Activated gamma-delta T cell (primary cell): ENCODE measurements around the gene LRRFIP2.
"Not testable (repeated sequence)": the region's sequence is repeated elsewhere in the genome, so short reads cannot be mapped to it uniquely, and the experiment has no call there.

ENCODE experiments used
- DNase-seq: peaks from one replicate; lab custom pipeline; 2025; lab: John Stamatoyannopoulos, UW

LRRFIP2 gene

DNA sequence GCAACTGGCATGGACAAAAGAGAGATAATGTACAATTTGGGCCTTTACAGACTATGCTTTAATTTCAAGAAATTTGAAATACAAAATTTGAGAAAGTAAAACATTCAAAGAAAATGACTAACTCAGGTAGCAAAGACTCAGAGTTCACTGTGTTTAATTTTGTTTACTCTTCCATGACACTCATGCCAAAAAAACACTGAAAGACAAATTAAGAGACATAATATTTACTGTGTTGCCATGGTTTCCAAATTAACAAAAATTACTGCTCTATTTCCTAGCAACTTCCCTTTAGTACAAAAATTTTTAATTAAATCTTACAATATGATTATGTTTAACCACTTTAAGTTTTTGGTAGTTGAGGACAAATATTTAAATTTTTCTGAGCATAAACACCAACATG is 29.6 kb downstream of the LRRFIP2 start:
- DNase-seq: no peak

DNA sequence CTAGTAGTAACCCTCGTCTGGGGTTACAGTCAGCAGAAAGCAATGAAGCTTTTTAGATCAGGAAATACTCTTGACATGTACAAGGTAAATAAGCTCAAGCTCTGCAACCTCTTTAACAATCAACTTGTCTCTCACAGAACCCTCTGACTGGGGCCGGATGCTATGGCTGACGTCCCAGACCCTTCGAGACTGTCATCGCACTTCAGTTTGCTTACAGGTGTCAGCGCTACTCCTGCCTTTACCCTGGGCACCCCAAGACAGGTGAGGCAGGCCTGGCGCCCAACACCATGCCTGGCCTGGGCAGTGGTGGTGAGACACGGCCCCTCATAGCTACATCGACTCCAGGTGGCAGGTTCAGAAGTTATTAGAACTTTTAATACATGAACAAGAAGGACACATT is 30.6 kb downstream of the LRRFIP2 start:
- no peak for DNase-seq

DNA sequence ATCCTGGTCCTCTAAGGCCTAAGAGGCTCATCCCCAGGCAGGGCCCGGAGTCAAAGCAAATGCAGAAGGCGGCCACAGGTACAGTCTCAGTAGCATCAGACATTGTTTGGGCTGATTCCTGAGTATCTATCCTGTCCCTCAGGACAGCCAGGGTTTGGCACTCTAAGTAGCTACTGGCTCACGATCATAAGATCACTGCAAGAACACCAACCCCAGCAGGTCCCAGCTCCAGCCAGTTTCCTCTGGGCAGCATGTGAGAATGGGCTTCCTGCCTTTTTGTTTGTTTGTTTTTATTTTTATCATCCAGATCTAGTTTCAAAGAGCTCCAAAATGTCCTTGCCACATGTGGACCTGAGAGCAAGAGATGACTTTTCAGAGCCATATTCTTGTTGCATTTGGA is 32.7 kb downstream of the LRRFIP2 start:
- no peak for DNase-seq

GRCh38 chr3:37140899-37141541 is 33.4 kb downstream of the LRRFIP2 start:
- no peak for DNase-seq

GRCh38 chr3:37139567-37140052 is 34.8 kb downstream of the LRRFIP2 start:
- DNase-seq: no peak

DNA sequence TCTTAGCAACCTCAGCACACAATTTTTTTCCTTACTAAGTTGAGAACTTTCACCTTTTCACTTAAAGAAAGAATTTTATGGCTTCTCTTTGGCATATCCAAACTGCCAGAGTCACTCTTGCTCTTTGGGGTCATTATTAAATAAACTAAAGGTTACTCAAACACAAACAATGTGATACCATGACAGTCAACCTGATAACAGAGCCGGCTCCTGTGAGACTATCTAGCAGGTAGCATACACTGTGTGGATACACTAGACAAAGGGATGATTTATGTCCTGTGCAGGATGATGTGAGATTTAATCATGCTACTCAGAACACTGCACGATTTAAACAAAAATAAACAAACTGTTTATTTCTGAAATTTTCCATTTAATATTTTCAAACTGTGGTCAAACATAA is 35.6 kb downstream of the LRRFIP2 start:
- no peak for DNase-seq

DNA sequence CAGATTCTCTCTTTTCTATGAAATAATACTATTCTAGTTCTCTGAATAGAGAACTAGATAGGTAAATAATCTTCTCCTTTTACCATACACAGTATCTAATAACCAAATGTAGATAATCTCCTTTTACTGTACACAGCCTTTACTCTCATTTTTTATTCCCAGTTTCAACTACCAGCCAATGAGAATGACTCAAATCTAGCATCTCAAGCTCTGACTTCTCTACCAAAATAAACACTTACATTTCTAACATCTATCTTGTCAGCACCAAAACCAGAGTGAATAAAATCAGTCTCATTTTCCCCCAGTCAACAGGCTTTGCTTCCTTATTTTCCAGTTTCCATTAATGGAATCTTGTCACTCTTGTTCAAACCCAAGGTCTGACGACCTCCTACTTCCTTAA is 36.9 kb downstream of the LRRFIP2 start:
- DNase-seq: no peak

GRCh38 chr3:37136067-37136466 is 38.3 kb downstream of the LRRFIP2 start:
- DNase-seq: no peak

DNA sequence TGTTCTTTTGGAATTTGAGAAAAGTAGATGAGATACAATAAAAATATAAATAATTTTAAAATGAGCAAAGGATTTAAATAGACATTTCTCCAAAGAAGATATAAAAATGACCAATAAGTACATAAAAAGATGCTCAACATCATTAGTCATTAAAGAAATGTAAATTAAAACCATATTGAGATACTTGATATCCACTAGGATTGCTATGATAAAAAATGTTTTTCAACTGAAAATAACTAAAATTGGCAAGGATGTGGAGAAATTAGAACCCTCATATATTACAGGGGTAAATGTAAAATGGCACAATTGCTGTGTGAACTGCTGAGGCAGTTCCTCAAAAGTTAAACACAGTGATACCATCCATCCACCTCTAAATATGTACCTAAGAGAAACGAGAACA is 38.8 kb downstream of the LRRFIP2 start:
- no peak for DNase-seq

- no peak for DNase-seq
These were observed 42.0 kb downstream of the LRRFIP2 start for GRCh38 chr3:37132334-37132733.

GRCh38 chr3:37131860-37132144 is 42.6 kb downstream of the LRRFIP2 start:
- DNase-seq: no peak

GRCh38 chr3:37130984-37131859 is 43.2 kb downstream of the LRRFIP2 start:
- no peak for DNase-seq

DNA sequence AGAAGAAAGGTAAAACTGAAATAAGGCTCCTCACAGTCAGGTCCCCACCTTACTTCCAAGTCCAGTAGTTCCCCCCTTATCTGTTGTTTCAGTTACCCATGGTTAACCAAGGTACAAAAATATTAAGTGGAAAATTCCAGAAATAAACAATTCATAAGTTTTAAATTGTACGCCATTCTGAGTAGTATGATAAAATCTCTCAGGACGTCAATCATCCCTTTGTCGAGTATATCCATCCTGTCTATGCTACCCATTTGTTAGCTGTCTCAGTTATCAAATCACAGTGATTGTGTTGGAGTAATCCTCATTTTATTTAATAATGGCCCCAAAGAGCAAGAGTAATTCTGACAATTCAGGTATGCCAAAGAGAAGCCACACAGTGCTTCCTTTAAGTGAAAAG is 43.9 kb downstream of the LRRFIP2 start:
- no peak for DNase-seq

DNA sequence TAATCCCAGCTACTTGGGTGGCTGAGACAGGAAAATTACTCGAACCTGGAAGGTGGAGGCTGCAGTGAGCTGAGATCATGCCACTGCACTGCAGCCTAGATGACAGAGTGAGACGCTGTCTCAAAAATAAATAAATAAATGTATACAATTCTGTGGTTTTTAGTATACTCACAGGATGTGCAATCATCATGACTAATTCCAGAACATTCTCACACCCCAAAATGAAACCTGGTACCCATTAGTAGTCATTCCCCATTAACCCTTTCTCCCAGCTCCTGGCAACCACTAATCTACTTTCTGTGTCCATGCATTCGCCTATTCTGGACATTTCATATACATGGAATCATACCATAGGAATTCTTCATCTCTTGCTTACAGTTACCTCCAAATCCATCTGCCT is 44.5 kb downstream of the LRRFIP2 start:
- DNase-seq: no peak

GRCh38 chr3:37127340-37127739 is 47.0 kb downstream of the LRRFIP2 start:
- no peak for DNase-seq

DNA sequence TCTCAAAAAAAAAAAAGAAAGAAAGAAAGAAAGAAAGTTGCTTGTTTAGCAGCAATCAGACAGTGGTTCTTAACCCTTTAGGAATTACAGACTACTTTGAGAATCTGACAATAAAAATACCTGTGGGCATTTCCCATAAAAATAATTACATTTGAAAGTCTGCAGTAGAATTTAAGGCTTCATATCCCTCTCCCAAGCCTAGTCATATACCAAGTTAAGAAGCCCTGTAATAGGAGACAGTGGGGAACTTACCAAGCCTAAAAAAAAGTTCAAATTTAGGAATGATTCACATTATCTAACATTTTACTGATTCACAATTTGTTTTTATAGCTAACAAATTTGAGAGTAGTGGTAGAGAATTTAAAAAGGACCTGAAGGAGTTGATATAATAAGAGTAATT is 47.5 kb downstream of the LRRFIP2 start:
- no peak for DNase-seq

GRCh38 chr3:37125195-37126073 is 48.9 kb downstream of the LRRFIP2 start:
- no peak for DNase-seq

- no peak for DNase-seq
These were observed 49.9 kb downstream of the LRRFIP2 start for GRCh38 chr3:37124435-37124834.

DNA sequence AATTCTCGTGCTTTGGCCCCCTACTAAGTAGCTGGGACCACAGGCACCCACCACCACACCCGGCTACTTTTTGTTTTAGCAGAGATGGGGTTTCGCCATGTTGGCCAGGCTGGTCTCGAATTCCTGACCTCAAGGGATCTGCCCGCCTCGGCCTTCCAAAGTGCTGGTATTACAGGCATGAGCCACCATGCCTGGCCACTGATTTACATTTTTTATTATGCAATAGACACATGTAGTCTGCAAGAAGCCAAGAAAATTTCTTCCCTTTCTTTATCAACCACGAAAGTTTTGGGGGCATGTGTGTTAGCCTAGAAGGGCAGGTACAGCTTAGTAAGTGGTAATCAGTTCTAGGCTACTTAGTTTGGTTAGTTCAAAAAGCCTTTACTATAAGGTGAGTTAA is 51.1 kb downstream of the LRRFIP2 start:
- DNase-seq: no peak

DNA sequence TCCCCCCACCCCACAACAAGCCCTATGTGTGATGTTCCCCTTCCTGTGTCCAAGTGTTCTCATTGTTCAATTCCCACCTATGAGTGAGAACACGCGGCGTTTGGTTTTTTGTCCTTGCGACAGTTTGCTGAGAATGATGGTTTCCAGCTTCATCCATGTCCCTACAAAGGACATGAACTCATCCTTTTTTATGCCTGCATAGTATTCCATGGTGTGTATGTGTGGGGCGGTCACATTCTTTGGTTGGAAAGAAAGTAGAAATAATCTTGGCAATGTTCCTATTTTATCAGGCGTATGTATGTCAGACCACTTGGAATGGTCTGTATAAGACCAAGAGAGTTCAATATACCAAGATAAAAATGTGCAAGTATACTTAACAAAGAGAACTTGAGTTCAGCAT is 52.3 kb downstream of the LRRFIP2 start:
- DNase-seq: not testable (repeated sequence)

DNA sequence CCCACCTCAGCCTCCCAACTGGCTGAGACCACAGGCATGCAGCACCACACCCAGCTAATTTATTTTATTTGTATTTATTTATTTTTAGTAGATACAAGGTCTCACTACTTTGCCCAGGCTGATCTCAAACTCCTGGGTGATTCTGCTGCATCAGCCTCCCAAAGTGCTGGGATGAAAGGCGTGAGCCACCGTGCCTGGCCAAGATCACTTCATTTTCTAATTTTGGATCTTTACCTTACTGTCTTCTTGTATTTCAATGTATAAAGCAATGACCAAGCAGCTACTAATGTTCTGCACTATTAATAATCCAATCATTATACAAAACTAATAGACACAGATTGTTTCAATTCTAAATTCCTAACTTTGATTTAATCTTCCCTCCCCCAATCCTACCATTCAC is 56.2 kb downstream of the LRRFIP2 start:
- DNase-seq: no peak

DNA sequence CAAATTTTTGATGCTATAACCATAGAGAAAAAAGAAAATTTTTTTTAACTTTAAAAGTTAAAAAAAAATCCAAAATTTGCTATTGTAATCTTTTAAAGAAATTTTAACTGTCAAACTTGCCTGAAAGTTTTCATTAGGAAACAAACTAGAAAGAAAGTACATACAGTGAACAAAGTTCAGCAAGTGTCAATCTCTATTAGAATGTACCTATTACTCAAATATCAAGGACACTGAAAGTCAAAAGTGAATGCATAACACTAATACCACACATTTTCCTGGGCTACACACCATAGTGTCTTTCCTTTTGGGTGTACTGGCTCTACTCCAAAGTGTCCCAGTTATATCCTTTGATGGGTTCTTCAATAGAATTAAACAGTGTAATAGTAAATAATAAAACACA is 56.8 kb downstream of the LRRFIP2 start:
- no peak for DNase-seq

- DNase-seq: no peak
These were observed 57.4 kb downstream of the LRRFIP2 start for GRCh38 chr3:37116998-37117397.
